ENCODE results near the gene PITPNB. TPM values are rescaled to one million over a fixed set of nuclear protein-coding genes. Genes with fewer than 3 reads are reported as not detected.
A peak's percentile ranks its signal among the peaks of the same experiment; 100 is the strongest.

Gene PITPNB
- total RNA-seq, 1 experiment from 2014 or later: 20.8 TPM

DNA sequence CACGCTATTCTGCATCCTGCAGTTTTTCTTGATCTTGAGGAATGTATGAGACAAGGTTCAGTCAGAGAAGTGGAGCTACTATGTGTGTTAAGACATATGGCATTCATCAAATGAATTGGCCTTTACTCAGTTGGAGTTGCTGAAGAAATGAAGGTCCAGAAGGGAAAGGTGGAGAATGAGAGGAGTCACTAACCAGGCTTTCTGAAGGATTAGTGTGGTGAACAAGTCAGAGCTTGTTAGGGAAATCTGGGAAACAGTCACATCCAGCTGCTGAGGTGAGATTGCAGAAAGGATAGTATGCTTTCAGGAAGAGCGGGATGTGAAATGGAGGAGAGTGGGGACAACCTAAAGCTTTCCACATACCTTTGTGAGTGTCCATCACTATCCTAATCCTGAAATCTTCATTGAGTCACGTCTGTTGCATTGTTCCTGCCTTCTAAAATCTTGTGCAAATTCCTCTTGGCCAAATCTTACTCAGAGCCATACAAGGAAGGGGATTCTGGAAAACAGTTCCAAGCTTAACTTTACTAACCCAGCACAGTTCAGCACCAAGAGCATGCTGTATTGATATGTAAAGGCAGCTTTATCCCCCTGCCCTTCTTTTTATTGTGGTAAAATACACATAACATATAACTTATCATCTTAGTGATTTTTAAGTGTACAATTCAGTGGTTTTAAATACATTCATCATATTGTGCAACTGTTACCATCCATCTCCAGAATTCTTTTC lies 11.4 kb upstream of the PITPNB start:
- in situ Hi-C loops (cut with HindIII; ENCODE audit: low pct_unique_long_range_greater_than_20kb, low sequenced_read_pairs): no loop called here
- DNase-seq (ENCODE audit: low read depth, low spot score): no peak

DNA sequence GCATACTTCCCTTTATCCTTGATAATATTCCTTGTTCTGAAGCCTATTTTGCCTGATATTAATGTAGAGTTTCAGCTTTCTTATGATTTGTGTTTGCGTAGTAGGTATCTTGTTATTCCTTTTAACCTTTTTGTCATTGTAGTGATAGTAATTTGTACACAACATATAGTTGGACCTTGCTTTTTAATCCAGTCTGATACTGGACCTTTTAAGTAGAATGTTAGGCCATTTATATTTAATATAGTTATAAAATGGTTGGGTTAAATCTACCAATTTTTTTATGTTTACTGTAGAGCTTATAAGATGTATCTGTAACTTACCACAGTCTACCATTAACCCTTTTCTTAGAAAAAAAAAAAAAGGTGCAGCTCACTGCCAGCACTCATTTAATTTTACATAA lies 8.6 kb upstream of the PITPNB start:
- in situ Hi-C loops (cut with HindIII; ENCODE audit: low pct_unique_long_range_greater_than_20kb, low sequenced_read_pairs): no loop called here
- DNase-seq (ENCODE audit: low read depth, low spot score): no peak

DNA sequence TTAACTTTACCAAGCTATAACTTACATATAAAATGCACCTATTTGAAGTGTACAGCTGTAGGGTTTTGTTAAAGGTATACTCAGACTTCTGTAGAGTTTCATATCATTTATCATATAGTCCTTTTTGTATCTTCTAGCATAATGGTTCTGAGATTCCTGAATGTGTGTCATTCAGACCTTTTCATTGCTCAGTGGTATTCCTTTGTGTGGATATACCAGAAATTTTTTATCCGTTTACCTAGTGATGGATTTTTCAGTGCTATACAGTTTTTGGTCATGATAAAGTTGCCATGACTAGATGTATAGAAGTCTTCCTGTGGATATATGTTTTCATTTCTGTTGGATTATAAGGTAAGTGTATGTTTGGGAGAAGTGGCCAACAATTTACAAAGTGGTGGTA lies 6.3 kb upstream of the PITPNB start:
- in situ Hi-C loops (cut with HindIII; ENCODE audit: low pct_unique_long_range_greater_than_20kb, low sequenced_read_pairs): no loop called here

DNA sequence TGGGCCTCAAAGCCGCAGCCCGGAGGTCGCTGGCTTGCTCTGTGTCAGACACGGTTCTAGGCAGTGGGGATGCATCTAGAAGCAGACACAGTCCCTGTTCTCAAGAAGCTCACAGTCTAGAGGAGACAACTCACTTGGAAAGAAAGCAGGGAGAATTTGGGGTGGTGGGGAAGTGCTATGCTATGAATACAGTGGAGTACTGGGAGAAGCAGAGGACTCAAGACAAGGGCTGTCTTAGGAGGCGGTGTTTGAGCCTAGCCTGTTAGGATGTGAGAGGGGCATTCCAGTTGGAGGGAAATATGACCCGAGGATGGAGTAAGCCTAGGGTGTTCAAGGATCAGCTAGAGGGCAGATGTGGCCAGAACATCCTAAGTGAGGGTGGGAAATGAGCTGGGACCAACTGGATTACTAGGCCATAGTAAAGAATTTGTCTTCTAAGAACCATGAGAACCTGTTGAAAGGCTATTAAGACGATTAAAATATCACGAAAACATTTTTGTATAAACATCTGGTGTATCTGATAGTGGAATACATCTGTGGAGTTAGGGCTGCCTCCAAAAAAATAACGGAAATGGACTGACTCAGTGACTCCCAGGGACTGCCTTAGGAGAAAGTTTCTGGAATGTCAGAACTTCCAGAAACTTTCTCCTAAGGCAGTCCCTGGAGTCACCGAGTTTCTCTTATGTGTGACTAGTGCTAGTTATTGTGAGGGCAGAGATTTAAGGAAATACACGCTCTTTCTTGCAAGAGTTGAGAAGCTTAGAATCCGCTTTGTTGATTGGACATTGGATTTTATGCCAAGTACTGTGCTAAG lies 1.1 kb upstream of the PITPNB start:
- DNase-seq (ENCODE audit: low read depth, low spot score): peak; percentile 62
- in situ Hi-C loops (cut with HindIII; ENCODE audit: low pct_unique_long_range_greater_than_20kb, low sequenced_read_pairs): no loop called here

More for the DNA sequence above, 6.3 kb upstream of the PITPNB start:
- DNase-seq (ENCODE audit: low read depth, low spot score): no peak

DNA sequence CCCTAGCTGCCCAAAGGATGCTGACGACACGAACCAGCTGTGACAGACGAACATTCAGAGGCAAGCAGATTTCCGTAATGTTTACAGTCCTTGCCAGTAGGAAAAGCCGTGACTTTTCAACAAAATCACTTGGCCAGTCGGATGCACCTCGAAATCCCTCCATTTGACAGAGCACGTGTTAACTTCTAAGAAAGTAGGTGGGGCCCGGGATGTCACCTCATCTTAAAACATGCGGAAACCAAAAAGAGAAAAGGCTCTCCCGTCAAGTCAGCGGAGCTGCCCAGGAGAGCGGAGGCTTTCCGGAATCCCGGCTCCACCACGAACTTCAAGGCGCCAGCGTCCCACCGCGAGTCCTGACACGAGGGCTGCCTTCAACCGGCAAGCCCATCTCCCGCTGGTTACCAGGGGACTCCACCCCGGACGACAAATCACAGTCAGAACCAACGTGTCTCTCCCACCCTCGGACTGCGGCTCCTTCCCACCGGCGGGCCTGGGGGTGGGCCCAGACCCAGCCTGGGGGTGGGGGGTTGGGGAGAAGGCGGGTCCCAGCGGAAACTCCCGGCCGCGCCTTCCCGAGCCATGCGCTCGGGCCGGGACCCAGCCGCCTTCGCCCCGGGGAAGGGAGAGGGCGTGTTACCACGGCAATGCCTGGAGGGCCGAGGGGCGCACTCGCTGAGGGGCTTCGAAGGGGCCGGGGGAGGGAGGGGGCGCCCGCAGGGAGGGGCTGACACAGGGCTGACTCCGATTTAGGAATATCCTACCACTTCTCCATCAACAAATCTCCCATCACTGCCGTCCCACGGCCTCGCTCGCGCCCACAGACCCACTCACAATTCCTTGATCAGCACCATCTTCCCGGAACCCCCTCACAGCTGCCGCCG lies 475 bp downstream of the PITPNB start:
- peak; percentile 61 for DNase-seq (ENCODE audit: low read depth, low spot score)
- in situ Hi-C loops (cut with HindIII; ENCODE audit: low pct_unique_long_range_greater_than_20kb, low sequenced_read_pairs): no loop called here

DNA sequence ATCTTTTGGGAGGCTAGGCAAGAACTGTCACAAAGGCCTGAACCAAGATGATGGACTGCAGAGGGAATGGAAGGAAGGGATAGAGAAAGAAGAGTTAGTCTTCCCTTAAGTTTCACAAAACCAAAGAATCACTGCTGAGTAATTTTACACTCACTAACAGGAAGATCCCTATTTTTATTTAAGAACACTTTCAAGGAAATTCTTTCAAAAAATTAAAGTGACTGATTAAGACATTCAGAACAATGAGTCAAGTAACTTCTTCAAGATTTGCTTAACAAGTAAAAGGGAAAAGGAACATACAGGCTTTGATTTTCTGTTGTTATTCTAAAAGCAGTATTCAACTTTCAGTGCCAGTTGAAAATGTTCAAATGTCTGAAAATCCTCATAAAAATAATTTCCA lies 3.1 kb downstream of the PITPNB start:
- no peak for DNase-seq (ENCODE audit: low read depth, low spot score)
- in situ Hi-C loops (cut with HindIII; ENCODE audit: low pct_unique_long_range_greater_than_20kb, low sequenced_read_pairs): no loop called here

DNA sequence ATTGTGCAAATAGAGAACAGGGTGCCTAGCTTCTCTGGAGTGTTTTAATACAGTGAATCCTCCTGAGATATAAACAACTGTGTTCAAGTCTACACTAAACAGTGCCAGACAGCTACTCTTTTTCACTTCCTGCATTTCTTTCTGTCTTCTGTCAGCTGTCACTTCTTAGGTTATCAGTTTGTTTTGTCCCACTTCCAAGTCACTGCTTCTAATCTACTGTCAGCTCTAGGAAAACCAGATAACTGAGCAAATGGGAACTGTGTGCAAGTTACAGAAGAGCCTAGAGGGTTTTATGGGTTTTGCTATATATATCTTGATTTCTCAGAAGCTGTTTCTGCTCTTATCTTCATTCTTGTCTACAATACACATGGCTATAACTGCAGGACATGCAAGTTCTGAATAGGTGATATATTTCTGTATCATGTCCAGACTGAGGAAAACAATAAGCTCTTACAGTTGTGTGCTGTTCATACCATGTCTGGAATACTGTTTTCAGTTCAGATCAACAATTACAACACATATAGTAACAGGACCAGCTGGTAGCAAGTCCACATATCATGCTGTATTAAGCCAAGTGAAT lies 5.8 kb downstream of the PITPNB start:
- no peak for DNase-seq (ENCODE audit: low read depth, low spot score)
- in situ Hi-C loops (cut with HindIII; ENCODE audit: low pct_unique_long_range_greater_than_20kb, low sequenced_read_pairs): no loop called here

DNA sequence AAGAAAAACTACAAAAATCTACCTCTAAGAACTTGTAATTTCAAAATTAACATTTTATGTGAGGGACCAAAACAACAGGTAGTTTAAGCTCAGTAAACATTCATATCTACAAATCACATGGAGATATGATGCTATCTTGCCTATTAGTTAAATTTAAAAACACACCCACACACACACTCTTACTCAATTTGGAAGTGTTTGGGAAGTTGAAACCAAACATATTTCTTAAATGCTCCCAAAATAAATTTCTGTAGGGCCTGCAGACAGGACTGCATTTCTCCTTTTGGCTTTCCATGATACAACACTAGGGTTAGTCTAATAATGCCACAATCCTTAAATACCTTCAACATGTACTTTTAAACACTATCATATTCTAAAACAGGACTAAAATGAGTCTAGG lies 7.0 kb downstream of the PITPNB start:
- in situ Hi-C loops (cut with HindIII; ENCODE audit: low pct_unique_long_range_greater_than_20kb, low sequenced_read_pairs): no loop called here
- DNase-seq (ENCODE audit: low read depth, low spot score): no peak

DNA sequence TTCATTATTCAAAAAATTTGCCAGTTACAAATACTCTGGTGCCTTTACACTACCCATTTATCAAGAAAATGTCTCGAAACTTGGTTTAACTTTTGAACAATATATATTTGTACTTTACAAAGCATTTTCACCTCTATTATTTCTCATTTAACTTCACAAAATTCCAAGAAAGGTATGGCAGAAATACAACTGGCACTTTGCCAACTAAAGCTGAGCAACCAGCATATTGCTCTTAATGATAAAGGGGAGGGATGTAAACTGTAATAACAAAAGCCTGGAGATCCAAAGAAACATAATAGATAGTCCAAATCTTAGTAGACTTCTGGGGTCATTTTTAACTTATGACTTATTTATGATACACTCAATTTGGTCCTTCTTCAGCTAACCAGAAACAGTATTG lies 7.7 kb downstream of the PITPNB start:
- in situ Hi-C loops (cut with HindIII; ENCODE audit: low pct_unique_long_range_greater_than_20kb, low sequenced_read_pairs): no loop called here
- no peak for DNase-seq (ENCODE audit: low read depth, low spot score)

DNA sequence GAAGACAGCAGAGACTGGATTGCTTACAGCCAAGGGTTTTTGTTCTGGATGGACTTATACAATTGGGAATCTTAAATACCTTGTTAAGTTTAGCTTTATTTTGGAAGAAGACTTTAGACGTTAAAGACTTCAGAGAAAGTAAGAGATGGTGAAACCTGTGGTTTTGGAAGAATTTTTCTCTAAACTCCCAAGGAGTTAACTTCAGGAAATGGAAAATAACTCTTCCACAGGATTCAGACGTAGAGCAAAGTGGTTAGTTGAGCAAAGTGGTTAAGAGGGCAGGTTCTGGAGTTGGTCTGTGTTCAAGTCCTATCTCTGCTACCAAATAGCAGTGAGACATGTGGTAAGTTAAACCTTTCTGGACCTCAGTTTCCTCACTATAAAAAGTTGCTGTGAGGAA lies 12.8 kb downstream of the PITPNB start:
- in situ Hi-C loops (cut with HindIII; ENCODE audit: low pct_unique_long_range_greater_than_20kb, low sequenced_read_pairs): no loop called here
- no peak for DNase-seq (ENCODE audit: low read depth, low spot score)

DNA sequence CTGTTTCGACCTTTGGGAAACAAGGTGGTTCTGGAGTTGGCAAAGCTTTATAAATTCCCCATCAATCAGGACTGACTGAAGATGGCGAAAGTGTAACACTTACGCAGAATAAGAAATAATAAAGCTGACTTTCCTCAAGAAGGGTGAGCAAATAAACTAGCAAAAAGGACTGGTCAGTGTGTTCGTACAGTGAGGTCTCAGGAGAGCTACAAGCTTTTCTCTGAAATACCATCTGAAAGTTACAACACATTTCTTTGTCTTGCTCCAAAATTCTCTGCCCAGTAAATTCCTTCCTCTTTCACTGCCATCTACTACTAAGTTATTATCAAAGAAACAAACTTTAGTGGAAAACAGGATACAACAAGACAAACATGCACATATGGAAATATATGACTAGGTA lies 13.4 kb downstream of the PITPNB start:
- no peak for DNase-seq (ENCODE audit: low read depth, low spot score)
- in situ Hi-C loops (cut with HindIII; ENCODE audit: low pct_unique_long_range_greater_than_20kb, low sequenced_read_pairs): no loop called here

DNA sequence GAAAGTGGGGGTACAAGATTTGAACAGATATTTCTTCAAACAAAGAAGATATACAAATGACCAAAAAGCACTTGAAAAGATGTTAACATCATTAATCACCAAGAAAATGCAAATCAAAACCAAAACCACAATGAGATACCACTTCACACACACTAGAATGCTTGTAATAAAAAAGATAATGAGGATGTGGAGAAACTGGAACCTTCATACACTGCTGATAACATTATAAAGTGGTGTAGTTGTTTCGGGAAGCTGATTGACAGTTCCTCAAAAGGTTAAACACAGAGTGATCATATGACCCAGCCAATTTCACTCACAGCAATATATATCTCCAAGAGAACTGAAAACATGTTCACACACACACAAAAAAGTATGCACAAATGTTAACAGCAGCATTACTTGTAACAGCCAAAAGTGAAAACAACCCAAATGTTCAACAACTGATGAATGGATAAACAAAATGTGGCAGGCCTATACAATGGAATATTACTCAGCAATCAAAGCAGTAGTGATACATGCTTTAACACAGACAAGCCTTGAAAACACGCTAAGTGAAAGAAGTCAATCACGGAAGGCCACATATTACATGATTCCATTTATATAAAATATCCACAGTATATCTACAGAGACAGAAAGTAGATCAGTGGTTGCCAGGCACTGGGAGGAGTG lies 15.1 kb downstream of the PITPNB start:
- DNase-seq (ENCODE audit: low read depth, low spot score): no peak
- in situ Hi-C loops (cut with HindIII; ENCODE audit: low pct_unique_long_range_greater_than_20kb, low sequenced_read_pairs): no loop called here

DNA sequence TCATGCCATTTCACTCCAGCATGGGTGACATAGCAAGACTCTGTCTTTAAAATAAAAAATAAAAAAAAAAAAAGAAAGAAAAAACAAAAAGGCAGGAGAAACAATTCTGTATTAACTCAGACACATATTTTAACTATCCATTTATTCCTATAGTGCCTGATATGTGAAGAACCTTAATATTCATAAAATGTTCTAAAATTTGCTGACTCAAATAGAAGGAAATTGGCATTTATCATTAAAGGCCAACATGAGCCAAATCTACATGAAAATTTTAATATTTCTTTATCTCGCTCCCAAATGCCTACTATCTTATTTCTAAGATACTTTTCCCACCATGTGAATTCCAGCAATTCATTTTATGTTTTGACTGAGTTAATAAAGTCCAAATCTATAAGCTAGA lies 18.9 kb downstream of the PITPNB start:
- in situ Hi-C loops (cut with HindIII; ENCODE audit: low pct_unique_long_range_greater_than_20kb, low sequenced_read_pairs): no loop called here
- no peak for DNase-seq (ENCODE audit: low read depth, low spot score)

DNA sequence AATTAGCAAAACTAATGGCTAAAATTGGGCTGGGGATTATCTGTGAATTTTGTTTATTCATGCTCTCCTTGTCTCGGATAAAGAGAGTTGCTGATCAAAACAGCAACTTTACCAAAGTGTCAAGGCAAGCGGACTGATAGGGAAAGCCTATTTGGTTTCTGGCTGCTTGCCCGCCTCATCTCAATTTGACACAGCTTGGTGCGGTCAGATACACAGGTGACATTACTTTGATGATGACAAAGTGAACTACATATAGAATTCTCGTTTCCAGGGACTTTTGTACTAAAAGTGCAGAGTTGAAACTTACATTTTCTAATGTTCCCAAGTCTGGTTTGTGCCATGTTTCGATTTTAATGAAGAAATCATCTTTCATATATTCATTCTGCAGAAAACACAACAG lies 22.8 kb downstream of the PITPNB start:
- DNase-seq (ENCODE audit: low read depth, low spot score): no peak
- in situ Hi-C loops (cut with HindIII; ENCODE audit: low pct_unique_long_range_greater_than_20kb, low sequenced_read_pairs): no loop called here

DNA sequence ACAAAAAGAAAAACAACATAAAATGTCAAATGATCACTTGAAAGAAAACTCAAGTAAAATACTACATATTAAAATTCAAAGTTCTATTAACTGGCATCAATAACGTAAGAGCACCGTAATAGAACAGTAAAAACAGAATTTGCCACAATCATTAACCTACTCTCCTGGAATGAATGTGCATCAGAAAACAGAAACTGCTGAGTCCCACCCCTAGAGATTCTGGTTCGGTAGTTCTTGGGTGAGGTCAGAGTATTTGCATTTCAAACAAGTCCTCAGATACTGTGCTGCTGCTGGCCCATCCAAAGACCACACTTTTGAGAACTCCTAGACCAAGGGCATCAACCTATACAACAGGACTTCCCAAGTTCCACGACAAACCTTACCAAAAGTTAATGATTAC lies 23.5 kb downstream of the PITPNB start:
- no peak for DNase-seq (ENCODE audit: low read depth, low spot score)
- in situ Hi-C loops (cut with HindIII; ENCODE audit: low pct_unique_long_range_greater_than_20kb, low sequenced_read_pairs): no loop called here

DNA sequence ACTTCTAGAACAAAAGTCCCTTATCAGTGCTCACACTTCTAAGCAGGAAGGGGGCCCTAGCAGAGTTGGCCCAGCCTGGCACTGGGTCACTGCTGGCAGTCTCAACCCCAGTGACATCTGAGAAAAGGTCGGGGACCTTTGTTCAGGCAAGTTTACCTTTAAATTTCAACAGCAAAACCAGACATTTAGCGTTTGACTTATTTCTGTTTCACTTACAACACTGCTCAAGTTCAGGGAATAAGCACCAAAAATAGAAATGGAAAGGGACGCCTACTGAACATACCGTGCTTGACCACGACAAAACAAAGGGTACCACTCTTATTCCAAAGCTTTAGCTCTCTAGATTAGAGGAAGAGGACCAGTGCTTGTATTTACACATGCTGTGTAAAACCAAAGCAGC lies 26.2 kb downstream of the PITPNB start:
- in situ Hi-C loops (cut with HindIII; ENCODE audit: low pct_unique_long_range_greater_than_20kb, low sequenced_read_pairs): no loop called here
- DNase-seq (ENCODE audit: low read depth, low spot score): no peak

DNA sequence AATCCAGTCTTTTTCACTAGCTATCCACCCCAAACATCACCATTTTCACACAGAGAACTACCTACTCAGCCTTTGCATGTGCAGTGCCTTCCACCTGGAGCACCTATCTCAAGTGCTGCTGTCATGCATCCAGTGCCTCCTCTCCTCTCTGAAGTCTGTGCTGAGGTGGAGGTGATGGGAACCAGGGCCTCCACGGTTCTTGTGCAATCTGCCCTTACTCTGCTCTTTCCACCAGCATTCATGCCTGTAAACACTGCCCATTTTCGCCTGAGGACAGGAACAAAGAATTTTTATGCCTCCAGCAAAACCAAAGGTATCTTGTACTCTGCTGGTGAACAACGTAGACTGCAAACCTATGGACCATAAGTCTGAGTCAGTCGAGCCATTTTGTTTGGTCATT lies 27.0 kb downstream of the PITPNB start:
- in situ Hi-C loops (cut with HindIII; ENCODE audit: low pct_unique_long_range_greater_than_20kb, low sequenced_read_pairs): no loop called here
- no peak for DNase-seq (ENCODE audit: low read depth, low spot score)
